Stimulated activated naive CD4-positive, alpha-beta T cell treated with Interleukin-2 at 50 U/mL for 16 hours (primary cell): ENCODE results near the gene PGM2.

Experiments
- DNase-seq: peaks from one replicate; lab custom pipeline; 2025; lab: John Stamatoyannopoulos, UW

Gene PGM2

GRCh38 chr4:37864786-37865185 is 38.3 kb downstream of the PGM2 start:
- DNase-seq, result no peak

DNA sequence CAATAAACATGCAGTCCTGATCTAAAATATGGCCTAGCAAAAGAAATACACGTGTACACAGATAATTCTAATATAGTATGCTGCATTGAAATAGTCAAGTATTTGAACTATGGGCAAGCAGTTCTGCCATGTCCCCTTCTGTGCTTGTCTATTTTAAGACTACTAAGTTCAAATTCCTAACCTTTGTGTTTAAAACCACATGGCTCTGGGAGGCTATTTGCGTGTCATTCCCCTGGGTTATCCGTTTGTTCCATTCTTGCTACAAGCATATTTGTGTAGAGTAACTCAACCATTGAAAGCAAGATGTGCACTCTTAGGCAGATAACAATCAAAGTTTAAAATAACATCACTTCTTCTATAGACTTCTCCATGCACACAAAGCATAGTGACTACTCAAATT is 39.0 kb downstream of the PGM2 start:
- no peak for DNase-seq

GRCh38 chr4:37867102-37867501 is 40.6 kb downstream of the PGM2 start:
- no peak for DNase-seq

DNA sequence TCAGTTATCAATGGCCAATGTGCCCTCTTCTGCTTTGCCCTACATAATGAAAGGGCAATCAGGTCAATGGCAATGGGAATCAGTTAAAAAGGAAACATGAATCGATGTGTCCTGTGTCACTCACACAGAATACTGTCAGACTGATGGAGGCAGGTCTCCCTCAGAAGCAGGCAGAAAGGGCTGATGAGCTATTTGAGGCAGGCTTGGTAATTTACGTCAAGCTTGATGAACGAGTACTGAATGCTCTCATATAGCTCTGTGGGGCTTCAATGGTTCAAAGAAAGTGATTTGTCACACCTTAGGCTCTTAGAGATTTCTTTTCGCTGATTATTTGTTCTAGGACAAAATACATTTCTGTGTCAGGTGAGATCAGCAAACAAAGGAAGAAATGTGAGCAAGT is 41.8 kb downstream of the PGM2 start:
- DNase-seq, result no peak

- no peak for DNase-seq
These were observed 46.0 kb downstream of the PGM2 start for GRCh38 chr4:37872310-37872988.

DNA sequence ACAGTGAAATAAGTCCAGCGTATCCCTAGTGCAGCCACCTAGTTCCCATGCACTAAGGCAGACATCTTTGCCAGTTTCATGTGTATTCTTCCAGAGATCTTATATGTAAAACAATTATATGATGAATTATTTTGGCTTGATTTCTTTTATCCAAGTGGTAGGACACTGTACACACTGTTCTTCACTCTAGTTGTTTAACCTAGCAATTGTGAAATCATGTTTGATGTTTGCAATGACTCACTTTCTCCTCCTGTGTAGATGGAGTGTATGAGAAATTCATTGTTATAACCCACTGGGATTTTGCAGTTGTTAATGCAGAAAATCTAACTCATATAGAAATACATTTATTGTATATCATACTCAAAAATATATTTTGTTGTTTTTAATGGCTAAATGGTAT is 46.9 kb downstream of the PGM2 start:
- DNase-seq, result no peak

DNA sequence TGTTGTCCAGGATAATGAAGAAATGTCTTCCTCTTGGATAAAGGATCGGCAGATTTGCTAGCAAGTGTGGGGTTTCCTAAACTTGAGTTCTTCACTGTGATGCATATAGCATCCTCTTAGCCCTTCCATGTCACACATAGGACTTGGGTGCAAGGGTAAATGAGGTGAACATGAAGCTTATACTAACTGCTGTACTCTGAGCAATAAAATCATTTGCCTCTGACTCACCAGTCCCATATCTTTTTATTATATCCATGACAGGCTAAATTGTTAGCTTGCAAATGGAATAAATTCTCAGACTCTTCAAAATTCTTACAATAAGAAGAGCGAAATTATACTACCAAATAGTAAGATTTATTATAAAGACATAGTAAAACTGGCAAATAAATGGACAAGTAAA is 49.7 kb downstream of the PGM2 start:
- no peak for DNase-seq

DNA sequence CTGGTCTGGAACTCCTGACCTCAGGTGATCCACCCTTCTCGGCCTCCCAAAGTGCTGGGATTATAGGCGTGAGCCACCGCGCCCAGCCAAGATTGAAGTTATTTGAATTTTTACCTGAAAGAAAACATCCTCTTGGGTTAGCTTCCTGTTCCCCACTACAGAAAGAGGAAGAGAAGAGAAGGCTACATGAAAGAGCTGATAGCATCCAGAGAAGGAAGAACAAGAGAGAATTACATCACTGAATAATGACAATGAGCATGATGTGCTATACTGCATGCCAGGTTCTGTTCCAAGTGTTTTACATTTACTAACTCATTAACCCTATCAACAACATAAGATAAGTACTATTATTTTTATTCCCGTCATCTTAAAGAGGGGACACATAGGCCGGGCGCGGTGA is 52.9 kb downstream of the PGM2 start:
- DNase-seq, result no peak

GRCh38 chr4:37881811-37882210 is 55.3 kb downstream of the PGM2 start:
- no peak for DNase-seq

GRCh38 chr4:37882665-37883296 is 56.3 kb downstream of the PGM2 start:
- no peak for DNase-seq

GRCh38 chr4:37884855-37885487 is 58.5 kb downstream of the PGM2 start:
- DNase-seq, result no peak

DNA sequence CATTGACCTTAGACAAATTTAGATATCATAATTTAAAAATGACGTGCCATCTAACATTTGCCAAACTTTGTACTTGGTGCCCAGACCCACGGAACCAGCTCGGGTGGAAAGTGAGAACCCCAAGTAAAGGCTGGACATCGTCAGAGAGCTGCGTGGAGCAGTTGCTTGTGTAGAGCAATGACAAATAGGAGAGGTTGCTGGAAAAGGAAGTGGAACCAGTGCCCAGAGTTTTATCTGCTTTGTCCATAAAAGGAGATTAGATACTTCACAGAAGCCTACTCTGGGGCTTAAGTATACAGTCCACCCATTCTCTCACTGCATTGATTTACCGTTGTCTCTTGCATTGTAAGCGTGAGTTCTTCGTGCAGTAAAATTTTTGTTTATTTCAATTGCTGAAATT is 59.0 kb downstream of the PGM2 start:
- DNase-seq, result no peak

GRCh38 chr4:37889849-37890800 is 63.6 kb downstream of the PGM2 start:
- peak; percentile 20 for DNase-seq

GRCh38 chr4:37890801-37891259 is 64.3 kb downstream of the PGM2 start, which contains the start of gene TBC1D1:
Gene TBC1D1 (plus strand): TSS chr4:37891084. CDS start chr4:37902096, 11,012 bp downstream.
- peak; percentile 61 for DNase-seq

DNA sequence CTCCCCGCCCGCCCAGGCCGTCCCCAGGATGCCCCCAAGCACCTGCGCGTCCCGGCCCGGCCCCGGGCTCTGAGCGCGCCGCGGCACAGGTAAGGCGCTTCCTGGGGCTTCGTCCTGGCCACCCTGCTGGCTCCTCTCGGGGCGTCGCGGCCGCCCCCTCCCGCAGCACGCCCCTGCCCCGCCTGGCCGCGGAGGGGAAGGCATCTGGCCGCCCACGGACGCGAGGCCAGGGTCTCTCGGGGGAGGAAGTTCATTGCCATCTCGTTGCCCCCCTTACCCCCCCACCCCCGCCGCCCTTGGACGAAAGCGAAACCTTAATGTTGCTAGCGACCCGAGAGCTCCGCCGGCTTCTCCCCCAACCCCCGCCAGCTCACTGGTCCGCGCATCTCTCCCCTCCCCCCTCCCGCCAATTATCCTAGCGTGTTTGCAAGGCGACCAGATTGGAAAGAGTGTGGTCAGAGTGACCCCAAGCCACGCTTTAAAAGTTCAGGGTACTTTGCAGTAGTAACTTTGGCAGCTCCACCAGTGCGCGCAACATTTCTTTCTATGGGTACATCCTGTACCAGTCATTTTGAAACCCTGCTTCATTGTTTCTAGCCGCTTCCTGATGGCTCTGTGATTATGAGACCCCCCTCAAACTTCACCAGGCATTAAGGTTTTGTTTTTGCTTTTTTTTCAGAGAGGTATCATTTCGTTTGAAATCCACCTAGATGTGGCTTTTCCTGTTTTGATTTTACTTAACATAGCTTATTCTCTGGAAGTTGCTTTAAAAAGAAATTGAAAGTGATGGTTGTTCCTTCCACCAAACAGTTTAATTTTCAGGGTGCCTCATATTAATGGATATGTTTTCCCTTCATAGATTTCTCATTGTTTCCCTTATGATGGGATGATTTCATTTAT is 65.0 kb downstream of the PGM2 start:
- DNase-seq, result peak; percentile 68

DNA sequence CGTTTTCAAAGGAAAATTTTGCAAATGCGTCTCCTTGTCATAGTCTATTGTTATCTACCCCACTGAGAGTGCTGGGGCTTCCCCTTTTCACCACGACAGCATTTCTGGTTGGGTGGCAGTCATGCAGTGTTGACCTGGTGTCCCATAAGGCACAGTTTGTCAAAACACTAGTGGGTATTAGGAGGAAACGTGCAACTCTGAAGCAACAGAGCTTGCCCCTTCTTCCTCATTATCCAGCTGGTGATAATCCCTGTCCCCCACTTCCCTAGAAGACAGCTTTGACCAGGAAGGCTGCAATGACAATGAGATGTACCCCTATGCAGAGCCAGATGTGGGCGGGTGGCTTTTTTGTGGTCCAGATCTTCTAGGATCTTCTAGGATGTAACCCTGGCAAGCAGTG is 66.2 kb downstream of the PGM2 start:
- DNase-seq, result peak; percentile 53

DNA sequence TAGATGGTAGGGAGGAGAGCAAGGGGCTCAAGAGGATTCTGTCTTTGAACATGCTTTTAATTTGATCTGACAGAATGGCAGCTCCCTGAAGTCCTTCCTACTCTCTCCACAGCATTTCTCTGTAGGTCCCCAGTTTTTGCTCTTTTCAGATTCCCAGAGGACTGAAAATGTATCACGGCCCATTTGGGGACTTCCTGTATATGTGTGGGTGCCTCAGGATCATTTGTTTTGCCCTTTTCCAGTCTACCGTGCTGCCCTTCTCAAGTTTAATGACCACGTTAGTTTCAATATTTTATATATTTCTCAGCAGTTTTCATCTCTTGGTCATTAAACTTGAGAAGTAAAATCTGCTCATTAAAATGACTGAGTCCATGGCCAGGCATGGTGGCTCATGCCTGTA is 66.7 kb downstream of the PGM2 start:
- no peak for DNase-seq

GRCh38 chr4:37895271-37895670 is 68.8 kb downstream of the PGM2 start:
- no peak for DNase-seq

- no peak for DNase-seq
These were observed 69.8 kb downstream of the PGM2 start for GRCh38 chr4:37896206-37896860.

GRCh38 chr4:37902212-37902611 is 75.7 kb downstream of the PGM2 start:
- DNase-seq, result no peak
